HG02885 (cell line): Measurements from ENCODE around the gene OR2AT4.
A peak's percentile ranks its signal among the peaks of the same experiment; 100 is the strongest.
"Not testable (repeated sequence)": the region's sequence is repeated elsewhere in the genome, so short reads cannot be mapped to it uniquely, and the experiment has no call there.

Source experiments
- ATAC-seq: cut with Tn5 transposase; IDR thresholded peaks from one replicate; pipeline ENCODE4 v1.9.1; 2021; ENCODE audit warnings: mild to moderate bottlenecking; ENCODE audit not compliant: unreplicated experiment, poor library complexity

Gene OR2AT4

DNA sequence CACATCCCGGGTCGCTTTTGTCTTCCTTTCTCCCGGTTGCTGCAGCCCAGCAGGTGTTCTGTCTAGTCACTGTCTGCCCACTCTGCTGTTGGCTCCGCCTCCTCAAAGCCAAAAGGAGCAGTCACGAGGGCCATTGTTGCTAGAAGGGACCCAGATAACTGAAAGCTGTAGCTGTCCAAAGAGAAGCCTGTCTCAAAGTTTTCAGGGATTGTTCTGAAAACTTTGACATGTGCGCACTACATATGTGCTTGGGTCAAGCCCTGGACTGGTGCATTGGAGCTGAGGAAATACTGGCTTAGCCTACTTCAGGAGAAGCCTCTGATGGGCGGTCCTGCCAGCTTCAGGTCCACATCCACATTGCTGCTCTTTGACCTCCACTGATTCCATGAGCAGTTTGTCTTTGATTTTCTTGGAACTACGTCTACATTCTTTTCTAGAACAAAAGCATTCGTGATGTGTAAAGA is 8.8 kb upstream of the OR2AT4 start:
- no peak for ATAC-seq

DNA sequence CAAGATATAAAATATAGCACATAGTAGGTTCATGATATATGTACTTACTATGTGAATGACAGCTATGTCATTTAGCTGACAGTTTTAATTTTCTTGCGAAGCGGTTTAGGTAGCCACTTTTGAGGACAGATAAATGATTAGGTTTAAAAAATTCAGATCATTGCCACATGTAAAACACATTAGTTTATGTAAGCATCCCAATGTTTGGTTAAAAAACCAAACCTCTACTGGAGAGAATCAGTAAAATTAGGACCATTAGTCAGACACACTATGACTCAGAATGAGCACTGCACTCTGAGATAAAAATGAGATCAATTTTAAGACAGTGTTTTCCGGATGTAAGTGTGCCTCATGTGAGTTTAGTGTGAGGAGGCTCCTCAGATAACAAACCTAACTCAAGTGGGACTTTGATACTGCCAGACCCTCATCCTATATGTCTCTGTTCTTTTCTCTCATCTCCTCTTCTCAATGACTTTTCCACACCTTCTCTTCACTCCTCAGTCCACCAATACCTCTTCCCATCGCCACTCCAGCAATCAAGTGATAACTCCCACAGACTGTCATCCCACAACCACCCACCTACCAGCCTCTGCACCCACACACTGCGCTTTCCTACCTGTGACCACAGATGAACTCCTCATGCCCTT is 6.8 kb upstream of the OR2AT4 start:
- ATAC-seq, result no peak

DNA sequence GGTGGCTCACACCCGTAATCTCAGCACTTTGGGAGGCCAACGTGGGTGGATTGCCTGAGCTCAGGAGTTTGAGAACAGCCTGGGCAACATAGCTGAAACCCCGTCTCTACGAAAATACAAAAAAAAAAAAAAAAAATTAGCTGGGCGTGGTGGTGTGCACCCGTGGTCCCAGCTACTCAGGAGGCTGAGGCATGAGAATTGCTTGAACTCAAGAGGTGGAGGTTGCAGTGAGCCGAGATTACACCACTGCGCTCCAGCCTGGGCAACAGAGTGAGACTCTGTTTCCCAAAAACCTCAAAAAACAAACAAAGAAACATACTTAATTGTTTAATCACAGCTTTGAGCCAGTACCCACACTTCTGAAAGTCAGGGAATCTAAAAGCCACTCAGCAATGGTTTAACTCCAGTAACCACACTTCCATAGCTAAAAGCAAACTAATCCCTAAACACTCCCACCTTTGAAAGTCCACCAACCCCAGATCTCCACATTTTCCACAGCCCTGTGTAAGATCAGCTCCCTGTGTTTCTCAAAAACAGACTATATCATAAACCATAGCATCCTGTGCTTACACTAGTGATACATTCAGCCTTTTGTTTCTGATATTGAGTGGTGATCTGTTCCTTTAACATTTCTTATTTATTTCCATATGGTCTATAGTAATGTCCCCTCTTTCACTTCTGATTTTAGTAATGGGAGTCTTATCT is 4.9 kb upstream of the OR2AT4 start:
- ATAC-seq, result no peak

DNA sequence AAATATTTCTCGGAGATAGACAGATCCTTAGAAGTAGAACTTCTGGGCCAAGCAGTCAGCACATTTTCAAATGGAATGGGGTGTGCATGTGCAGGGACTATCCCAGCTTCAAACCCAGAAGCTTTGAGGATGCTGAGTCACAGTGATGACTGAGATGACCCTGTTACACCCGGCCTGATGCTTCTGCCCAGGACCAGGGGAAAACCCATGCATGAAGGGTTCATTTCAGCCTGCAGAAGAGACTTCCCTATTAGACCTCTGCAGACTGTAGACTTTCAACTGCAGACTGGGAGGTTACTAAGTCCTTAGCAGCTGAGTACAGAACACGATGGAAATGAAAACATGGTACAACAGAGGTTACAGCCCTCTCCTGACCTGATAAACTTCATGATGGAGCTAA is 3.6 kb upstream of the OR2AT4 start:
- peak; percentile 91 for ATAC-seq

DNA sequence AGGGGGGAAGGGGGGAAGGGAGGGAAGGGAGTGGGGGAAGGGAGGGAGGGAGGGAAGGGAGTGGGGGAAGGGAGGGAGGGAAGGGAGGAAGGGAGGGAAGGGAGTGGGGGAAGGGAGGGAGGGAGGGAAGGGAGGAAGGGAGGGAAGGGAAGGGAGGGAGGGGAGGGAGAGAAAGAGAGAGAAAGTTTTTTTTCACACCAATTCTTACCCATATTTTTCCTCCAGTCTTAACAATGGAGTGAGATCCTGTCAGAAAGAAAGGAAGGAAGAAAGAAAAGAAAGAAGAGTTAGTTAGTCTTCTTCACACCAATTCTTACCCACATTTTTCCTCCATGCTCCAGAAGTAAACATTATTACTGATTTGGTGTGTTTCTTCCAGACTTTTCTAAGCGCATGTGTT is 3.0 kb upstream of the OR2AT4 start:
- no peak for ATAC-seq

DNA sequence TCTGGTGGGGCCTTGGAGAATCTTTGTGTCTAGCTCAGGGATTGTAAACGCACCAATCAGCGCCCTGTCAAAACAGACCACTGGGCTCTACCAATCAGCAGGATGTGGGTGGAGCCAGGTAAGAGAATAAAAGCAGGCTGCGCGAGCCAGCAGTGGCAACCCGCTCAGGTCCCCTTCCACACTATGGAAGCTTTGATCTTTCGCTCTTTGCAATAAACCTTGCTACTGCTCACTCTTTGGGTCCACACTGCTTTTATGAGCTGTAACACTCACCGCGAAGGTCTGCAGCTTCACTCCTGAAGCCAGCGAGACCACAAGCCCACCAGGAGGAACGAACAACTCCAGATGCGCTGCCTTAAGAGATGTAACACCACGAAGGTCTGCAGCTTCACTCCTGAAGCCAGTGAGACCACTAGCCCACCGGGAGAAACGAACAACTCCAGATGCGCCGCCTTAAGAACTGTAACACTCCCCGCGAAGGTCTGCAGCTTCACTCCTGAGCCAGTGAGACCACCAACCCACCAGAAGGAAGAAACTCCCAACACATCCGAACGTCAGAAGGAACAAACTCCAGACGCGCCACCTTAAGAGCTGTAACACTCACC is 2.3 kb upstream of the OR2AT4 start:
- ATAC-seq, result not testable (repeated sequence)

DNA sequence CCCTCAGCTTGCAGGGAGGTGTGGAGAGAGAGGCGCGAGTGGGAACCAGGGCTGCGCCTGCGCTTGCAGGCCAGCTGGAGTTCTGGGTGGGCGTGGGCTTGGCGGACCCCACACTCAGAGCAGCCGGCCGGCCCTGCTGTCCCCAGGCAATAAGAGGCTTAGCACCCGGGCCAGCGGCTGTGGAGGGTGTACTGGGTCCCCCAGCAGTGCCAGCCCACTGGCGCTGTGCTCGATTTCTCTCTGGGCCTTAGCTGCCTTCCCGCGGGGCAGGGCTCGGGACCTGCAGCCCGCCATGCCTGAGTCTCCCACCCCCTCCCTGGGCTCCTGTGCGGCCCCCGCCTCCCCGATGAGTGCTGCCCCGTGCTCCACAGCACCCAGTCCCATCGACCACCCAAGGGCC is 1.5 kb upstream of the OR2AT4 start:
- not testable (repeated sequence) for ATAC-seq

DNA sequence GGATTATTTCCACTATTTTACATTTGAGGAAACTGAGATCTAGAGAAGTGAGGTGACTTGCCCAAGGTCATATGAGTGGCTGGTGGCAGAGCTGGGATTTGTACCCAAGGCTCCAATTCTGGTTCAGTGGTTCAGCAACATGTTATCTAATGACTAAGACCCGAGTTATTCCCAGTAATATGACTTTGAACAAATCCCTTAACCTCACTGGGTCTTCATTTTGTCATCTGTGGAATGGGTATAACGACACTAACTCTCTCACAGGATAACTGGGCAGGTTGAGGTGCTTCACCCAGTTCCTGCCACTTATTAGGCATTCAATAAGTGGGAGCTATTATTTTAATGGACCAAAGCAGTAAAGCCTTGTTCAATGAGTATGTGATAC is 489 bp upstream of the OR2AT4 start:
- ATAC-seq, result no peak

DNA sequence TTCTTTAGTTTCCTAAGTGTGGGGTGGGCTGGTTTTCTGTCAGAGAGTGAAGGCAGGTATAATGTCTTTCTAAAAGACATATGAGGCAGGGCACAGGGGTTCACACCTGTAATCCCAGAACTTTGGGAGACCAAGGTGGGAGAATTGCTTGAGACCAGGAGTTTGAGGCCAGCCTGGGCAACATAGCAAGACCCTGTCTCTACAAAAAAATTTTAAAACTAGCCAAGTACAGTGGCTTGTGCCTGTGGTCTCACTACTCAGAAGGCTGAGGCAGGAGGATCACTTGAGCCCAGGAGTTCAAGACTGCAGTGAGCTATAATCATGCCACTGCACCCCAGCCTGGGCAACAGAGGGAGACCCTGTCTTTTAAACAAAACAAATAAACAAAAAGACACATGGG is 2.3 kb downstream of the OR2AT4 start:
- ATAC-seq, result not testable (repeated sequence)

DNA sequence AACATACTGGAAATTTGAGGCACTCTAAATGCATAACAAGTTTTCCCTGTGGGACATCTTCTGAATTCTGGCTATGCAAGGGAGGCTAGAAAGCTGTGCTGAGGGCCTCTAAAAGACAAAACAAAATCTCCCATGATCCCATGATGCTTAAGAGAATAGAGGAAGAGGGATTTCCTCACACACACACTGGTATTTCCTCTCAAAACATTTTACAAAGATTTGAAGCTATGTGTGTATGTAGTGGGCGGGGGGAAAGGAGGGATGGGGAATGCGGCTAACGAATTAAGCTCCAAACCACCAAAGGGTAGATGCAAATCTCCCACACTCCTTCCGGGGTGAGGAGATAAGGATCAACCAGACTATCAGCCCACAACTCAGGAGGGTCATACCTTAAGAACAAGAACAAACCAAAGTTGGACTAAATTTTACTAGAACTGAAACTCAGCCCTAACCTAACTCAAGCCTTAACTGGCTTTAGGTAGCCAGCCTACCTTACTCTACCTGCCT is 6.0 kb downstream of the OR2AT4 start:
- no peak for ATAC-seq

DNA sequence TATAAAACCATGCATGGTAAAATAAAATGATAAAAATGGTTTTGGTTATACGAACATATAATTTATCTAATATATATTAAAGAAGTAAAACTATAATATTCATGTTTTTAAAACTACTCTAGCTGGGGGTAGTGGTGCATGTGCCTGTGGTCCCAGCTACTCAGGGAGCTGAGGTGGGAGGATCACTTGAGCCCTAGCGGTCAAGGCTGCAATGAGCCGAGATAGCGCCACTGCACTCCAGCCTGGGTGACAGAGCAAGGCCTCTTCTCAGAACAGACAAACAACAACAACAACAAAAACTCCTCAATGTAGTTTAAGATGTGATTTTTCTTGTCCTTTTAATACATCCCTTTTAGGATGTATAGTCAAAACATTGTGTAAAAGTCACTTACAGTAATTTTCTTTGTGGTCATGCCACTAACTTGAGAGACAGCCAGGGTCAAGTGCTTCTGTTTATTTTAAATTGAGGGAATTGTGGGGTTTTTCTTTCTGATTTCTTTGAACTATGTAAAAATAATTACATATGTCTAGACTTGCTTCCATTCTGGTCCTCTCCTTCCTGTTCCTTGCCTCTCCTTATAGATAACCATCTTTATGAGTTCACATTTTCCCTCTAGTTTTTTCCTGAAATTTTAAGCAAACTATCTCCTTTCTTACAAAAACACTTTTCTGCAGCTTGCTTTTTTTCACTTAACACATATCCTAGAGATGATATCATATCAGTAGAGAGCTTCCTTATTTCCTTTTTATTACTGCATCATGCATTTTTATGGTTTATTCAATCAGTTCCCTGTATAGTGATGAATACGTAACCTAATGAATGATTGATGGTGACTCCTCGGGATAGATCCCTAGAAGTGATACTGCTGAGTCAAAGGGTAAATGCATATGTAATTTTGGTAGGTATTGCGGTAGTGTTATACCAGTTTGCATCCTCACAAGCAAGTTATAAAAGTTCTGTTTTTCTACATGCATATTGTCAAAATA is 9.1 kb downstream of the OR2AT4 start:
- ATAC-seq, result no peak

DNA sequence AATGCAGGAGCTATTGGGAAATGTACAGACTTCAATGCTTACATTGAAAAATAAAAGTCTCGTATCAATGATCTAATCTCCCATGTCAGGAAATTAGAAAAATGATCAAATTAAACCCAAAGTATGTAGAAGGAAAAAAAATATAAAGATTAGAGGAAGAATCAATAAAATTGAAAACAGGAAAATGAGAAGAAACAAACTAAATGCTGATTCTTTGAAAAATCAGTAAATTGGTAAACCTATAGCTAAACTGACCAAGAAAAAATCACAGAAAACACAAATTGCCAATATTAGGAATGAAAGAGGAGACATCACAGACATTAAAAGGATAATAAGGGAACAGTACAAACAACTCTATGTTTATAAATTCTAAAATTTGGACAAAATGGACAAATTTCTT is 11.8 kb downstream of the OR2AT4 start:
- no peak for ATAC-seq

DNA sequence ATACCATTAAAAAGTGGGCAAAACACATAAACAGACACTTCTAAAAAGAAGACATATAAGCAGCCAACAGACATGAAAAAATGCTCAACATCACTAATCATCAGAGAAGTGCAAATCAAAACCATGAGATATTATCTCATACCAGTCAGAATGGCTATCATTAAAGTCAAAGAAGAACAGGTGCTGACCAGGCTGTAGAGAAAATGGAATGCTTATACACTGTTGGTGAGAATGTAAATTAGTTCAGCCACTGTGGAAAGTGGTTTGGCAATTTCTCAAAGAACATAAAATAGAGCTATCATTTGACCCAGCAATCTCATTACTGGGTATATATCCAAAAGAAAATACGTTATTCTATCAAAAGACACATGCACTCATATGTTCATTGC is 13.5 kb downstream of the OR2AT4 start:
- no peak for ATAC-seq

DNA sequence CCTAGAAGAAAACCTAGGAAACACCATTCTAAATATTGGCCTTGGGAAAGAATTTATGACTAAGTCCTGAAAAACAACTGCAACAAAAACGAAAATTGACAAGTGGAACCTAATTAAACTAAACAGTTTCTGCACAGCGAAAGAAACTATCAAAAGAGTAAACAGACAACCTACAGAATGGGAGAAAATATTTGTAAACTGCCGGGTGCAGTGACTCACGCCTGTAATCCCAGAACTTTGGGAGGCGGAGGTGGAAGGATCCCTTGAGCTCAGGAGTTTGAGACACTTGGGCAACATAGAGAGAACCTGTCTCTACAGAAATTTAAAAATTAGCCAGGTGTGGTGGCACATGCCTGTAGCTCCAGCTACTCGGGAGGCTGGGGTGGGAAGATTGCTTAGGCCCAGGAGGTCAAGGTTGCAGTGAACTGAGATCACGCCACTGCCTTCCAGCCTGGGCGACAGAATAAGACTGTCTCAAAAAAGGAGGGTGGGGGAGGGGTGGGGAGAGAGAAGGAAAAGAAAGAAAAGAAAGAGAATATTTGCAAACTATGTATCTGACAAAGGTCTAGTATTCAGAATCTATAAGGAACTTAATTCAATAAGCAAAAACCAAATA is 14.0 kb downstream of the OR2AT4 start:
- no peak for ATAC-seq

DNA sequence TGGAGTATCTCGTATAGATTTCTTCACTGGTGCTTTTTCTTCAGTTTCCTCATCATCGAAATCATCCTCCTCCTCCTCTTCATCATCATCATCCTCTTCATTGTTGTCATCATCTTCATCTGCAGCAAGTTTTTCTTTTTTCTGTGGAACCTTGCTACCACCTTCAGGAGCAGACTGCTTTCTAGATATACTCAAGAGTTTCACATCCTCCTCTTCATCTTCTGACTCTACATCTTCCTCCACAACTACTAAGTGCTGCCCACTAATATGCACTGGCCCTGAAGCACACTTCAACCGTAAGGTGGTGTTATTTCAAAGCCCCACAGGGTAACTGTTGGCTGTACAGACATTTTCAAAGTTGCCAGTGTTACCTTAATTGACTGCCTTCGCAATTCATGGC is 17.1 kb downstream of the OR2AT4 start:
- no peak for ATAC-seq

DNA sequence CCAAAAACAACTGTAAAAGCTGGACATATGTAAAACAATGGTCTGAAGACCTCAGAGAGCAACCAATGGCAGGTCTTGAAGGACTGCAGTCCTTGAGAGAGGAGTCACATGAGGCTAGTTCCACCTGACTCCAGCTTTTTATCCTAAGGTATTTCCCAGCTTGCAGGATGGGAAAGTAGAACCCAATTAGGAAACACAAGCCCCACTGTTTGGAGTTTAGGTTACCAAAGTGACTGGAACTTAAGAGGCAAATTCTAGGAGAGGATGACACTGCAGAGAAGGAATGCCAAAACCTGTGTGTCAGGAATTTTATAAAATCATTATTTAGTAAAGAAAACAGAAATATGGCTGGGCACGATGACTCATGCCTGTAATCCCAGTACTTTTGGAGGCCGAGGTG is 18.4 kb downstream of the OR2AT4 start:
- ATAC-seq, result no peak

DNA sequence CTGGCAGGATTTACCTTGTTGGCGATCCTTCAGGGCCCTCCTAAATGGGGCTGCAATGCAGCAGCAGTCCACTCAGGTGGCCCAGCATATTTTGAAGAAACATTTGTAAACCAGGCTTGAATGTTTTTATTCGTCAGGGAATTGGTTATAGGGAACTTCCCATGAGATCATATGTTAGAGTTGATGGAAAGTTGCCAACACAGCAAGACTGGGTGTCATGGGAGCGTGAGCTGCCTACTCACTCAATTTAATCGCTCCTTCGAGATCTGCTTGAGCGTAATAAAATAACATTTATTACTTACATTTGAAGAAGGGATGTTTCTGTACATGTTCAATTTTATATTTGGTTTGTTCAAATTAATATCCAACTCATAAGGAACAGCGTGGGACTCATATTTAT is 19.4 kb downstream of the OR2AT4 start:
- ATAC-seq, result no peak

DNA sequence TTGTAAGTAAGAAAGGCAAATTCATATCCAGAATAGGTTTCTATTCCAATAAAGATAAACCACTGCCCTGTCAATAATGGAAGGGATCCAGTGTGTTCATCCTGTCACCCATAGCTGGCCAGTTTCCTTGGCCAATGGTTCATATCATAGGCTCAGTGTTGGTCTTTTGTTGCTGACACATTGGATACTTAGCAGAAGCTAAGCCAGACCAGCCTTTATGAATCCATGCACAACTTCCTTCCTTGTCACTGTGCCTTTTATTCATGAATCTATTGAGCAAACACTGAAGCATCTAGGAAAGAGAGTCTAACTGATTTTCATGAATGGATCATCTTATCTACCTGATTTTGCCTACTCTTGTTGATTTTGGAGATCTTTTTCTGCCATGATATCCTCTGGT is 20.0 kb downstream of the OR2AT4 start:
- no peak for ATAC-seq

DNA sequence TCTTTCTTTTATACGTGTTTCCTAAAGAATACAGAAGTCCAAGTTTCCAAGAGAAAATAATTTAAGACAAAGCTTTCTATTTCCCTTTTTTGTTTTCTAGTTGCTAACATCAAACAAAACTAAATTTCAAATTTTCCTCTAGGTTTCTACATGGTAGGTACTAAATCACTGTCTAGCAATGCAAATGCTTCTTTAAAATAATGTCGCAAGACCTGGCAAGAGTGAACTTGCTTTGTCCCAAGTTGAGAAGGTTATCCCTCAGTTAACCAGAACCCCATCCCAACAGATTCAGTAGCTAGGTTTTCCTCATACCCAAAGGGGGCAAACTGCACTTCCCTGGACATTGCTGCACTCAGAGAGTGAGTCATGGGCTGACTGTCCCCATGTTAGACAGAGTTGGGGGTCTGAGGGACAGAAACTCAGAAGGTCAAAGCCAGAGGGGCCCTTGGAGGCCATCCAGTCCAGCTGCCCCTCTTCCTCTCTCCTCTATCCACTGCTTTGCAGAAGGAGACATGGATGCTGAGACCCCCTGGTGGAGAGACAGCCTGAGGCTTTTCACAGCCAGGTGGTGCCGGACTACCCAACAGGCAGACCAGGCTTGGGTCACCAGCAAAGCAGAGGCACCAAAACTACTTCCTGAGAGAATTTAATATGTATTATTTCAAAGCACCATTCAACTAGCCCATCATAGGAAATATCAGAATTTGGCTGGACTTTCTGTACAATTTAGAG is 23.1 kb downstream of the OR2AT4 start:
- ATAC-seq, result no peak
